Ovary (tissue), 9 donors: Measurements from ENCODE around the gene SLC43A1. TPM values are rescaled to one million over a fixed set of nuclear protein-coding genes. Genes with fewer than 3 reads are reported as not detected.

Experiments
- DNase-seq, 5 donors: peaks; one replicate each; pipeline ENCODE4 v3.0.0-alpha.2; 2019 to 2020
- H3K27ac ChIP-seq, 2 donors: fragments of 200-600 bp; one replicate each; pipeline versions ENCODE4 v1.5.1 to v1.8.0; 2019 to 2022
- H3K27me3 ChIP-seq: fragments of 200-600 bp; one replicate; pipeline ENCODE4 v1.8.0; 2022
- H3K36me3 ChIP-seq: fragments of 200-600 bp; sonication (generic); one replicate; pipeline ENCODE4 v1.5.1; 2019
- H3K4me1 ChIP-seq: one replicate; pipeline ENCODE4 v1.8.1; 2013; ENCODE audit warnings: mild to moderate bottlenecking, moderate library complexity; ENCODE audit not compliant: insufficient read depth
- H3K4me3 ChIP-seq: fragments of 200-600 bp; sonication (generic); one replicate; pipeline ENCODE4 v1.5.1; 2017
- H3K9me3 ChIP-seq, 2 donors: fragments of 200-600 bp in 1 of 2; sonication (generic) in 1 of 2; one replicate each; pipeline versions ENCODE4 v1.5.1 to v1.8.1; 2013 to 2019; ENCODE audit warnings: mild to moderate bottlenecking in 1 of 2, moderate library complexity in 1 of 2
- EP300 ChIP-seq: sonication (generic); formaldehyde crosslinking; IDR thresholded peaks from one replicate; pipeline ENCODE4 v1.6.1; 2017; ENCODE audit warnings: antibody characterized with exemption
- POLR2A ChIP-seq: fragments of 450-650 bp; IDR thresholded peaks from one replicate; pipeline ENCODE4 v1.6.1; 2017; ENCODE audit warnings: antibody characterized with exemption, mild to moderate bottlenecking, moderate library complexity
- WGBS, 3 donors: extraction: QIAGEN DNeasy Blood & Tissue Kit in 1 of 3; methylation state at CpG; one replicate each; pipeline versions ENCODE4 v1.1.5 to v1.1.7; 2013 to 2017; 5-methylcytosine and 5-hydroxymethylcytosine counted together
- intact Hi-C, 4 donors: fragments of 100-400 bp; cut with DNase I; formaldehyde crosslinking; loops; one replicate each; pipeline versions ENCODE4 v1.11.0 to v1.15.1; 2022 to 2023
- polyA plus RNA-seq, 2 donors: library from polyadenylated mRNA; stranded (reverse); fragments of 200-250 nt in 1 of 2; fragments of 350-450 nt in 1 of 2; fragmentation: Illumina TruSeq in 1 of 2; extraction: RNeasy Lipid Tissue Mini Kit (QIAGEN cat#74804) in 1 of 2; gene quantifications; one replicate each; pipeline ENCODE4 v1.2.3, GENCODE V29; 2013 to 2014
- total RNA-seq, 7 donors: library from RNA; depleted of rRNA in 2 of 7; stranded (reverse); fragments of >200 nt in 2 of 7; fragmentation: NEBNext Ultra II Directional in 3 of 7; extraction: Animal tissue kit (Norgen Biotek cat#: 25700) in 3 of 7; gene quantifications; one replicate each; pipeline versions ENCODE4 v1.1.0 to v1.2.4, GENCODE V29; 2016 to 2023
- TF ChIP-seq, protein P1 (sequence below), 3 donors: fragments of 450-650 bp in 2 of 3; fragments of 200-600 bp in 1 of 3; IDR thresholded peaks; one replicate each; pipeline versions ENCODE4 v1.5.1 to v1.8.0; 2016 to 2022; ENCODE audit warnings: antibody characterized with exemption in 3 of 3, mild to moderate bottlenecking in 1 of 3
- donor health status: DM: no; HTN: no; CAD: no; lungs with moderate emphysema.
- donor health status: DM: no; HTN: no; CAD: no.
- donor health status: Bipolar disorder and iron deficiency.
- donor health status: DM: yes; HTN: yes; CAD: no.
- donor health status: DM: no; HTN: no; CAD: no.
- donor health status: DM: yes; HTN: yes; CAD: no.

SLC43A1 gene
- total and polyA plus RNA-seq, 9 donors, result 11.5 to 30.4 (median 18.6) TPM

DNA sequence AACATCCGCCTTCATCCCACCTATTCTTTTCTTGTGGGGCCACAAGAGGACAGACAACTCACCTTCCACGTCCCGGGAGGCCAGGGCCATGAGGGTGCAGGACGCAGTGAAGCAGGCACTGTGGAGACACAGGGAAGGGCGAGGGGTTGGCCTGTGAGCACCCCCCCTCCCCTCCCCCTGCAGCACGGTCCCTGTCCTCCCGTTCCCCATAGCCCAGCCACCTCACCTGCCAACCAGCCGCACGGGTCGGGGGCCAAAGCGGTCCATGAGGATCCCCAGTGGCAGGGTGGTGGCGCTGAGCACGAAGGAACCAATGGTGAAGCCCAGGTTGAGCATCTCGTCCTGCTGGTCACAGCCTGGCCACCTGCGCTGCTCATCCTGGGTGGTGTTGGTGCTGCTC is 14.6 kb downstream of the SLC43A1 start:
- peak overlapping the region in 1 of 2 donors; percentile 82 for H3K27ac ChIP-seq
- peaks cover 15% of the 10 kb centered on the region for H3K4me1 ChIP-seq
- WGBS, 3 donors, result 90 to 92% (median 91%) methylated on average over 12 to 15 of the region's 15 CpGs
- no peak for DNase-seq
- H3K36me3 ChIP-seq, result no peaks in the 10 kb centered on the region
- intact Hi-C loops, result loop anchor here in 1 of 4 donors (2.0 kb wide), 1 partner anchor 30 kb away; the partner anchor contains the start of gene TIMM10
- no peaks in the 10 kb centered on the region for H3K9me3 ChIP-seq
- no peaks in the 10 kb centered on the region for H3K27me3 ChIP-seq
- TF ChIP-seq EP300, result no peak
- TF ChIP-seq POLR2A, result no peak
- TF ChIP-seq, protein P1, sequence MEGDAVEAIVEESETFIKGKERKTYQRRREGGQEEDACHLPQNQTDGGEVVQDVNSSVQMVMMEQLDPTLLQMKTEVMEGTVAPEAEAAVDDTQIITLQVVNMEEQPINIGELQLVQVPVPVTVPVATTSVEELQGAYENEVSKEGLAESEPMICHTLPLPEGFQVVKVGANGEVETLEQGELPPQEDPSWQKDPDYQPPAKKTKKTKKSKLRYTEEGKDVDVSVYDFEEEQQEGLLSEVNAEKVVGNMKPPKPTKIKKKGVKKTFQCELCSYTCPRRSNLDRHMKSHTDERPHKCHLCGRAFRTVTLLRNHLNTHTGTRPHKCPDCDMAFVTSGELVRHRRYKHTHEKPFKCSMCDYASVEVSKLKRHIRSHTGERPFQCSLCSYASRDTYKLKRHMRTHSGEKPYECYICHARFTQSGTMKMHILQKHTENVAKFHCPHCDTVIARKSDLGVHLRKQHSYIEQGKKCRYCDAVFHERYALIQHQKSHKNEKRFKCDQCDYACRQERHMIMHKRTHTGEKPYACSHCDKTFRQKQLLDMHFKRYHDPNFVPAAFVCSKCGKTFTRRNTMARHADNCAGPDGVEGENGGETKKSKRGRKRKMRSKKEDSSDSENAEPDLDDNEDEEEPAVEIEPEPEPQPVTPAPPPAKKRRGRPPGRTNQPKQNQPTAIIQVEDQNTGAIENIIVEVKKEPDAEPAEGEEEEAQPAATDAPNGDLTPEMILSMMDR (IDR thresholded peaks at IDR 0.05), result no peak
- no peak overlapping the region for H3K4me3 ChIP-seq

DNA sequence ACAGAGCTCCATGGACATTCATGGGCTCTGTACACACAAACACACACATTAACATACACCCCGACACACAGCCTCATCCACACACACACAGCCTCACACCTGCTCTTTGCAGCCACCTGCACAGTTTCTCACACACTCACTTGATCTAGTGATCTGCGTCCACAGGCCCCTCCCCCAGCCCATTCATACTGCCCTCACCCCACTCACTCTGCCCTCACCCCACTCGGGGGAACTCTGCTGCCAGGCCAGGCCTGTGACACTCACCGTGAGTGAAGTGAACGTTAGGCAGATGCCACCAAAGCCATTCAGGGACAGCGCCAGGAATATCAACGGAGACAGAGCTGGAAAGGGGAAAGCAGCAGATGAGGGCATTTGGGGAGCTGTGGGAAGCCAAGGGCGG is 15.0 kb downstream of the SLC43A1 start:
- TF ChIP-seq, protein P1 (IDR thresholded peaks at IDR 0.05), result no peak
- TF ChIP-seq EP300 (no peak), POLR2A (no peak)
- Histone ChIP-seq H3K4me1 (peaks cover 15% of the 10 kb centered on the region), H3K36me3 (no peaks in the 10 kb centered on the region), H3K27me3 (no peaks in the 10 kb centered on the region), H3K9me3 (no peaks in the 10 kb centered on the region), H3K27ac (peak overlapping the region; percentile 26 to 82), H3K4me3 (no peak overlapping the region)
- 76 to 86% (median 79%) methylated on average over 8 of the region's 8 CpGs for WGBS, 3 donors
- intact Hi-C loops, result loop anchor here in 1 of 4 donors (2.0 kb wide), 1 partner anchor 30 kb away; the partner anchor contains the start of gene TIMM10
- DNase-seq, result peak in 3 of 5 donors; percentile 20 to 50 (median 48)

DNA sequence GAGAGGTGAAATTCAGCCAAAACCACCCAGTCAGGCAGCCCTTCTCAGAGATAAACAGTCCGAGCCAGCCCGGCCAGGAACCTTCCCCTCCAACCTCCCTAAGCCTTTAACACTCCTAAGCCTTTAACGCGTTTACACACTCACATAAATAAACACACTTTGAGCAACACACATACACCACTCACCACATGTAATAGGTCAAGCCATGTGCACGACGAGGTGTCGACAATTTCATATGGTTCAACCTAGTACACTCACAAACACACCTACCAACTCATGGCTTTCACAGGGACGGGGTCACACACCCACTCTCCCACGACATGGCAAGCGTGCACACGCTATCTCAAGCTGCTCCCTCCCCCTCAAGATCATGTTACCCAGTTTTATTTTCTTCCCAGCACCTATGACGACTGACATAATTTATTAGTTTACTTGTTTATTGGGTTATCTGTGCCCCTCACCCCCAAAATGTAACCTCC is 15.5 kb downstream of the SLC43A1 start:
- TF ChIP-seq EP300 (no peak), POLR2A (no peak)
- H3K4me1 ChIP-seq, result peaks cover 15% of the 10 kb centered on the region
- intact Hi-C loops, result loop anchor here in 1 of 4 donors (2.0 kb wide), 1 partner anchor 31 kb away; the partner anchor contains the start of gene TIMM10
- peak overlapping the region; percentile 35 for H3K4me3 ChIP-seq
- WGBS, 3 donors, result 5 to 11% (median 9%) methylated on average over 12 of the region's 12 CpGs
- no peak for DNase-seq
- H3K27ac ChIP-seq, result peak overlapping the region; percentile 26 to 82
- H3K36me3 ChIP-seq, result no peaks in the 10 kb centered on the region
- H3K9me3 ChIP-seq, result no peaks in the 10 kb centered on the region
- no peaks in the 10 kb centered on the region for H3K27me3 ChIP-seq

DNA sequence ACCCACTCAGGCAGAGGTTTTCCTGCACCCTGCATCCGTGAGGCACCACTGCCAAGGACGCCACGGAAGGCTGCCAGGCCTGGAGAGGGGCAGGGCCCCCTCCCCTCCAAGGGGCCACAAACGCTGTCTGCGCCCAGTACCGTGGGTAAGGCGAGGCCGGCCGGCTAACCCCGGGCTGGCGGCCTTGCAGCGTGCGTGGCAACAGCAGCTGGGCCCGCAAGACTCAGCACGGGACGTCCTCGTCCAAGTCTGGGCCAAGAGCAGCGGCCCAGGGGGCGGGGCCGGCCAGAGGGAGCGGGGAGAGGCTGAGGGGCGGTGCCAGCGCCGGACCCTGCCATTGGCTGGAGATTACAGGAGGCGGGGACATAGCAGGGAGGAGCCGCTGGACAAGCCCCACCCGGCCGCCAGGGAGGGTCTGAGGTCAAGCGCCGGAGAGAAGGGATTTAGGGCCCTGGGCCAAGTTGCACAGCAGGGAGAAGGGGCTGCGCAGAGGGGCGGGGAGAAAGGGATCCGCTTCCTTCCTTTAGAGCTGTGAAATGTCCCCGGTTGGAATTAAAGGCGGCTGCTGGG is 16.0 kb downstream of the SLC43A1 start:
- Histone ChIP-seq H3K27me3 (no peaks in the 10 kb centered on the region), H3K36me3 (no peaks in the 10 kb centered on the region), H3K4me1 (peaks cover 15% of the 10 kb centered on the region), H3K27ac (peak overlapping the region; percentile 26 to 82), H3K4me3 (peak overlapping the region; percentile 35), H3K9me3 (no peaks in the 10 kb centered on the region)
- peak; percentile 99 for DNase-seq
- intact Hi-C loops, result no loop called here
- 0 to 2% (median 1%) methylated on average over 34 to 35 of the region's 35 CpGs for WGBS, 3 donors
- no peak for TF ChIP-seq POLR2A
- TF ChIP-seq, protein P1 (IDR thresholded peaks at IDR 0.05), result no peak
- TF ChIP-seq EP300, result no peak

DNA sequence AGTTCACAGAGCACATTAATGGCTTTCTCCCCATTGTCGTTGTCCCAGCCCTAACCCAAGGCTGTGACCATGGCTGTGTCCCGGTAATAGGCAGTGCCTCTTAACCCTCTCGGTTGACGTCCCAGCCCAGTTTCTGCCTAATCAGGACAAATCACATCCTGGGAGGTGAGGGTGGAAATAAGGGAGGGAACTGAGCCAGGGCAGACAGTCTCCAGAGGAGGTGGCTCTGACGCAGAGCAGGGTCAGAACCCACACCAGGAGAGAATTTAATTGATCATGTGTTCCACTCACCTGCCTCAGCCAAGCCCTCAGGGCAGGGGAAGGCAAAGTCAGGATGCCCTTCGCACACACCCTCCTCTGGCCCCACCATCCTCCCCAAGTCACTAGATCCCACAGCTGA is 17.0 kb downstream of the SLC43A1 start:
- no peaks in the 10 kb centered on the region for H3K36me3 ChIP-seq
- no peak for TF ChIP-seq EP300
- H3K27me3 ChIP-seq, result no peaks in the 10 kb centered on the region
- no peak for DNase-seq
- H3K4me3 ChIP-seq, result no peak overlapping the region
- H3K4me1 ChIP-seq, result peaks cover 15% of the 10 kb centered on the region
- H3K9me3 ChIP-seq, result no peaks in the 10 kb centered on the region
- intact Hi-C loops, result no loop called here
- peak overlapping the region in 1 of 2 donors; percentile 82 for H3K27ac ChIP-seq
- 82 to 86% (median 84%) methylated on average over 6 of the region's 6 CpGs for WGBS, 3 donors
